Stimulated activated naive CD4-positive, alpha-beta T cell treated with Interleukin-2 at 50 U/mL for 16 hours (primary cell): ENCODE data around the gene CD28.
"Not testable (repeated sequence)": the region's sequence is repeated elsewhere in the genome, so short reads cannot be mapped to it uniquely, and the experiment has no call there.

Experiments
- DNase-seq: peaks from one replicate; lab custom pipeline; 2025; lab: John Stamatoyannopoulos, UW

The CD28 gene

DNA sequence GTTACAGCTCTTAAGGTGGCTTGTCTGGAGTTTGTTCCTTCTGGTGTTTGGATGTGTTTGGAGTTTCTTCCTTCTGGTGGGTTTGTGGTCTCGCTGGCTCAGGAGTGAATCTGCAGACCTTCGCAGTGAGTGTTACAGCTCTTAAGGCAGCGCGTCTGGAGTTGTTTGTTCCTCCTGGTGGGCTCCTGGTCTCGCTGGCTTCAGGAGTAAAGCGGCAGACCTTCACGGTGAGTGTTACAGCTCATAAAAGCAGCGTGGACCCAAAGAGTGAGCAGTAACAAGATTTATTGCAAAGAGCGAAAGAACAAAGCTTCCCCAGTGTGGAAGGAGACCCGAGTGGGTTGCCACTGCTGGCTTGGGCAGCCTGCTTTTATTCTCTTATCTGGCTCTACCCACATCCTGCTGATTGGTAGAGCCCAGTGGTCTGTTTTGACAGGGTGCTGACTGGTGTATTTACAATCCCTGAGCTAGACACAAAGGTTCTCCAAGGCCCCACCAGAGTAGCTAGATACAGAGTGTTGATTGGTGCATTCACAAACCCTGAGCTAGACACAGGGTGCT, 78.4 kb downstream of the CD28 start:
- DNase-seq = not testable (repeated sequence)

DNA sequence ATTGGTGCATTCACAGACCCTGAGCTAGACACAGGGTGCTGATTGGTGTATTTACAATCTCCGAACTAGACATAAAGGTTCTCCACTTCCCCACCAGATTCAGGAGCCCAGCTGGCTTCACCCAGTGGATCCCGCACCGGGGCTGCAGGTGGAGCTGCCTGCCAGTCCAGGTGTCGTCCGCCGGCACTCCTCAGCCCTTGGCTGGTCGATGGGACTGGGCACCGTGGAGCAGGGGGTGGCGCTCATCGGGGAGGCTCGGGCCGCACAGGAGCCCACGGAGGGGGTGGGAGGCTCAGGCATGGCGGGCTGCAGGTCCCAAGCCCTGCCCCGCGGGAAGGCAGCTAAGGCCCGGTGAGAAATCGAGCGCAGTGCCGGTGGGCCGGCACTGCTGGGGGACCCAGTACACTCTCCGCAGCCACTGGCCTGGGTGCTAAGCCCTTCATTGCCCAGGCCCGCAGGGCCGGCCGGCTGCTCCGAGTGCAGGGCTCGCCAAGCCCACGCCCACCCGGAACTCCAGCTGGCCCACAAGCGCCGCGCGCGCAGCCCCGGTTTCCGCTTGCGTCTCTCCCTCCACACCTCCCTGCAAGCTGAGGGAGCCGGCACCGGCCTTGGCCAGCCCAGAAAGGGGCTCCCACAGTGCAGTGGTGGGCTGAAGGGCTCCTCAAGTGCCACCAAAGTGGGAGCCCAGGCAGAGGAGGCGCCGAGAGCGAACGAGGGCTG, 79.1 kb downstream of the CD28 start:
- not testable (repeated sequence) for DNase-seq

GRCh38 chr2:203786549-203787351, 80.3 kb downstream of the CD28 start:
- no peak for DNase-seq

DNA sequence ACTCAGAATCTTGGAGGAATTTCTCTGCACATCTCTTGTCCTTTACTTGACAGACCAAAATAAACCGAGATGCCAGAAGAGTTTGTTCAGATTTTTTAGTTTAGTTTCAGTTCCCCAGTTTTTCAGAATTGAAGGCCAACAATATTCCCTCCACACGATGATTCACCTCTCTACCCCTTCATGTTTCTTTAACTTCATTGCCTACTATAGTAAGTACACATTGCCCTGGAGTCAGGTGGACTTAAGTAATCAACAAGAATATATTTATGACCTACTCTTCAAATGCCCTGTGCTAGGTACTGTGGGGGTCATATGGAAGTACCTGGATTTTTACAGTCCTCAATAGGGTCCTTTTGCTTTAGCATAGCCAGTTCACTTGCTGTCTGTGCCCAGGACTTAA, 81.5 kb downstream of the CD28 start:
- DNase-seq = no peak
